ENCODE data around the gene PIGS. TPM values are rescaled to one million over a fixed set of nuclear protein-coding genes. Genes with fewer than 3 reads are reported as not detected.
A peak's percentile ranks its signal among the peaks of the same experiment; 100 is the strongest.

PIGS gene
- polyA plus RNA-seq (2011; rRNA removed) (51.8 and 64.8 TPM in 2 replicates), polyA minus RNA-seq (2011; rRNA and poly(A)+ RNA removed) (30.6 and 46.4 TPM in 2 replicates)

DNA sequence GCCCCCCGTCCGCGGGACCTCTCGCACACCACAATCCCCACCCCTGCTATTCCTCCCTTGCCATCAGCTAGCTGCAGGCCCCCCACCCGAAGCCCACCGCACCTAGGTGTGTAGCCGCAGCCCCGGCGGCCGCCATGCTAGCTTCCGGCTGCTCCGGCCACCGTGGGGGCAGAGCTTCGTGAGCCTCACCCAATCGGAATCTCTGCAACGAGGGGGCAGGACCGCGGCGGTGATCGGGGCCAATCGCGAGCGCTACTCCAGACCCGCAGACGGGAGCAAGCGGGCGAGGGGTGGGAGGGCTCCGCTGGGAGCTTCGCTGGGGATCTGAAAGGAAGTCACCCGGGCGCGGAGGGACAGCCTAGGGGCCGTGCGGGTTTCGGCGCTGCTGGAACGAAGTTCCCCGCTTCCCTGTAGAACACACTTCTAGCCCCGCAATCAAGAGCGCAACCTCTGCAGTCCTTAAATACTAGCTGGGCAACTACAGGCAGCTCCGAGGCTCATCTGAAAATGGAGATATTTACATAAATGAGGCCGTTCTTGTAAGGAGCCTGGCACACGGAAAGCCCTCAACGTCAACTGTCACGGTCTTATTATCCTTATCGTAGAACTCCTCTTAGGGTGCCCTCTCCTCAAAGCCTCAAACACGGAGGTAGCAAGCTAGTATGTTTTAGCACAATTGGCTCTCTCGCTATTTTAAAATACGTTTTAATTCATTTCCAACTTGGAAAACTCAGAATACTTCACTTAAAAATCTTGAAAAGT lies at the start of gene PIGS:
TSS of gene PIGS (minus strand) at position 164 of the 762 bp plus-strand sequence. CDS start at position 136, 28 bp downstream.
- no peaks in the 10 kb centered on the region for H3K27me3 ChIP-seq (ENCODE audit: control insufficient read depth, insufficient read depth, low read length)
- H3K4me3 ChIP-seq (ENCODE audit: low read depth, low read length) = peak within 1 kb of the TSS; percentile 99
- ChIA-PET CTCF (interaction anchor here (1.0 kb wide), 1 partner anchor 24 kb away, joined by 3 read pairs; no protein-coding TSS in a partner anchor), POLR2A (interaction anchor here (0.9 to 1.9 kb wide), 4 partner anchors 10 to 74 kb away, joined by 3 to 10 read pairs (median 3); partner anchors contain the start of genes BLTP2 and UNC119)
- no peak within 1 kb of the TSS for H3K27ac ChIP-seq (ENCODE audit: low read depth, low read length)
- no peaks in the 10 kb centered on the region; the same call in 1 of the 2 replicates for H3K9me3 ChIP-seq (ENCODE audit: control insufficient read depth, insufficient read depth, low read length)
- peak; percentile 66 for DNase-seq (ENCODE audit: low read depth, low spot score)
- TF ChIP-seq, protein P1, sequence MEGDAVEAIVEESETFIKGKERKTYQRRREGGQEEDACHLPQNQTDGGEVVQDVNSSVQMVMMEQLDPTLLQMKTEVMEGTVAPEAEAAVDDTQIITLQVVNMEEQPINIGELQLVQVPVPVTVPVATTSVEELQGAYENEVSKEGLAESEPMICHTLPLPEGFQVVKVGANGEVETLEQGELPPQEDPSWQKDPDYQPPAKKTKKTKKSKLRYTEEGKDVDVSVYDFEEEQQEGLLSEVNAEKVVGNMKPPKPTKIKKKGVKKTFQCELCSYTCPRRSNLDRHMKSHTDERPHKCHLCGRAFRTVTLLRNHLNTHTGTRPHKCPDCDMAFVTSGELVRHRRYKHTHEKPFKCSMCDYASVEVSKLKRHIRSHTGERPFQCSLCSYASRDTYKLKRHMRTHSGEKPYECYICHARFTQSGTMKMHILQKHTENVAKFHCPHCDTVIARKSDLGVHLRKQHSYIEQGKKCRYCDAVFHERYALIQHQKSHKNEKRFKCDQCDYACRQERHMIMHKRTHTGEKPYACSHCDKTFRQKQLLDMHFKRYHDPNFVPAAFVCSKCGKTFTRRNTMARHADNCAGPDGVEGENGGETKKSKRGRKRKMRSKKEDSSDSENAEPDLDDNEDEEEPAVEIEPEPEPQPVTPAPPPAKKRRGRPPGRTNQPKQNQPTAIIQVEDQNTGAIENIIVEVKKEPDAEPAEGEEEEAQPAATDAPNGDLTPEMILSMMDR (IDR thresholded peaks at IDR 0.05; ENCODE audit: low read depth, low read length) = no peak

GRCh38 chr17:28620010-28620409 lies 48.7 kb upstream of the PIGS start:
- CTCF ChIA-PET = interaction anchor here (0.7 kb wide), 1 partner anchor 46 kb away, joined by 3 read pairs; no protein-coding TSS in a partner anchor
- Histone ChIP-seq H3K27me3 (ENCODE audit: control insufficient read depth, insufficient read depth, low read length) (no peaks in the 10 kb centered on the region), H3K4me3 (ENCODE audit: low read depth, low read length) (no peak overlapping the region), H3K27ac (ENCODE audit: low read depth, low read length) (no peak overlapping the region), H3K9me3 (ENCODE audit: control insufficient read depth, insufficient read depth, low read length) (no peaks in the 10 kb centered on the region)
- TF ChIP-seq, protein P1 (IDR thresholded peaks at IDR 0.05; ENCODE audit: low read depth, low read length) = no peak
- no peak for DNase-seq (ENCODE audit: low read depth, low spot score)
- POLR2A ChIA-PET = no interaction called here

DNA sequence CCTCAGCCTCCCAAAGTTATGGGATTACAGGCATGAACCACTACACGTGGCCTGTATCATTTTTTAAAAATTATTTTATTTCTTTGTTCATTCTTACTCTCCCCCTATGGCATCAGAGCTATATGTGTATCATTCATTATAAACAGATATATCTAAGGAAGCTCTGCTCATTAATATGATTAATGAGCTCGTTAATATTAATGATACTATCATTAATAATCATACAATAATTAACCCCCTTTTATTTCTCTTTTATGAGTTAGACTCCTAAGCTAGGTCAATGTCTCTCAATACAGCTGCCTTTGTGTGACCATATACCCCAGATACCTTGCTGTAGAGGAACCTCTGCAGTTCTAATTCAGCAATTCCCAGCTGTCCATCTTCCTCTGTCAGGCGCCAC lies 47.1 kb upstream of the PIGS start:
- no peak overlapping the region for H3K4me3 ChIP-seq (ENCODE audit: low read depth, low read length)
- no peaks in the 10 kb centered on the region for H3K27me3 ChIP-seq (ENCODE audit: control insufficient read depth, insufficient read depth, low read length)
- TF ChIP-seq, protein P1 (IDR thresholded peaks at IDR 0.05; ENCODE audit: low read depth, low read length) = no peak
- no peak overlapping the region for H3K27ac ChIP-seq (ENCODE audit: low read depth, low read length)
- ChIA-PET CTCF (interaction anchor here (0.8 to 1.2 kb wide), 2 partner anchors 25 to 28 kb away, joined by 3 read pairs; no protein-coding TSS in a partner anchor), POLR2A (no interaction called here)
- no peak for DNase-seq (ENCODE audit: low read depth, low spot score)
- H3K9me3 ChIP-seq (ENCODE audit: control insufficient read depth, insufficient read depth, low read length) = no peaks in the 10 kb centered on the region

GRCh38 chr17:28616281-28616680 lies 45.0 kb upstream of the PIGS start:
- Histone ChIP-seq H3K27me3 (ENCODE audit: control insufficient read depth, insufficient read depth, low read length) (no peaks in the 10 kb centered on the region), H3K4me3 (ENCODE audit: low read depth, low read length) (no peak overlapping the region), H3K9me3 (ENCODE audit: control insufficient read depth, insufficient read depth, low read length) (no peaks in the 10 kb centered on the region), H3K27ac (ENCODE audit: low read depth, low read length) (no peak overlapping the region)
- ChIA-PET CTCF (no interaction called here), POLR2A (no interaction called here)
- no peak for DNase-seq (ENCODE audit: low read depth, low spot score)
- TF ChIP-seq, protein P1 (IDR thresholded peaks at IDR 0.05; ENCODE audit: low read depth, low read length) = no peak

Measured in AG04450 (cell line).